ENCODE measurements around the gene ZMIZ1. TPM values are rescaled to one million over a fixed set of nuclear protein-coding genes. Genes with fewer than 3 reads are reported as not detected.

The ZMIZ1 gene
- total RNA-seq, 1 experiment from 2014 or later: 34.2 TPM

DNA sequence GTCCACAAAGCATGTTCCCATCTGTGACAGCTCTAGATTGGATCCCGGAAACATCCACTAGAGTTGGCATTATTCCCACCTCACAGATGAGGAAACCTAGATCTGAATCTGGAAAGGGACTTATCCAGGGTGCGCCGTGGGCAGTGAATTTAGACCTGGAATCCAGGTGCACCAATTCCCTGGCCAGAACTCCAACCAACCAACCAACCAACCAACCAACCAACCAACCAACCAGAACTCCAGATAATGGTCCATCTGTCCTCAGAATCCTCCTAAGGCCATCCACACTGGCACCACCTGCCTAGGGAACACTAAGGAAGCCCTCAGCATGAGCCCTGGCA is 42.0 kb upstream of the ZMIZ1 start:
- TF ChIP-seq CTCF (IDR thresholded peaks at IDR 0.05): no peak
- no peak for TF ChIP-seq TCF7L2 (IDR thresholded peaks at IDR 0.05; ENCODE audit: low read depth, low read length)
- TF ChIP-seq REST (IDR thresholded peaks at IDR 0.05; ENCODE audit: insufficient read depth in 1 of 2, low read depth in 2 of 2, low read length in 1 of 2): no peak
- TF ChIP-seq SIN3A (IDR thresholded peaks at IDR 0.05; ENCODE audit: borderline replicate concordance, insufficient read depth, low read depth, low read length): no peak
- TF ChIP-seq POLR2AphosphoS5 (IDR thresholded peaks at IDR 0.05; ENCODE audit: low read depth, low read length): no peak
- intact Hi-C loops (cut with micrococcal nuclease; ENCODE audit: unreplicated experiment): no loop called here
- no peak overlapping the region for H3K27ac ChIP-seq (ENCODE audit: low read length)

DNA sequence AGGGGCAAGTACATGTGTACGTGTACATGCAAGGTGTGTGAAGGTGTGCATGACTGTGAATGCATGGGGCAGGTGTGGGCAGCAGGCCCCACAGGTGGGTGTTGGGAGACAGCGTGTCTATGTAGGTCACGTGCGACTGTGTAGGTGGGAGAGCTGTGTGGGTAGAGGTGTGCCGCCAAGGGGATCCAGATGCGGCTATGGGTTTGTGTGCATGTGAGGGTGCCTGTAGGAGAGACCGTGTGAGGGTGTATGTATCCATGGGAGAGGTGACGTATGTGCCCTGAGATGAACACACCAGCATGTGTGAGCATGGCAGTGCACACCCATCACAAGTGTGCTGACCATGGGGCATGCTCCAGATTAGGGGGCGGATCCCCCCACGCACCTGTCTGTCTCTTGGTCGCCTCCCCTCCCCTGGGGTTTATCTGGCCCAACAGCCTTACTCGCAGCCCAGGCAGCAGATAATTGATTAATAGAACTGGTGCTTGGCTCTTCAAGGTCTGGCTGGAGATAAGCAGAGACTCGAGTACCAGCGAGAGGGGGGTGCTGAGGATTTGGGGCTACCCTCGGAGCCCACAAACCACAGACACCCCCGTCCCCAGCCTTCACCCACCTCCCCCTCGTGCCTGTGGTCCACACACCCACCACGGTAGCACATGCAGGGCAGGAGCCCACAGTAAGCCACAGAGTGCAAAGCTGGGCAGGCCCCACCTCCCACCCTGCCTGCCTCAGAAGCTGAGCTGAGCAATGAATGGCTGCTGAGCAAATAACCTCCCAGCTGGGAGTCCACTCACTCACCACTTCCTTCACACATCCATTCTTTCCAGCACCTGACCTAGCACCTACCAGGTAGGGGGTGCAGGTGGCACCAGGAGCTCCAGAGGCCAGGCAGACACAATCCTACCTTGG is 41.4 kb upstream of the ZMIZ1 start:
- Histone ChIP-seq H3K27ac (ENCODE audit: low read length) (no peak overlapping the region), H3K4me1 (ENCODE audit: control insufficient read depth, insufficient read depth, low read length) (no peaks in the 10 kb centered on the region), H3K36me3 (ENCODE audit: control insufficient read depth, insufficient read depth, low read length) (no peaks in the 10 kb centered on the region), H3K27me3 (ENCODE audit: control insufficient read depth, insufficient read depth, low read length) (no peaks in the 10 kb centered on the region), H3K4me3 (ENCODE audit: low read depth in 2 of 2, low read length in 2 of 2) (no peak overlapping the region), H3K9me3 (ENCODE audit: control insufficient read depth, insufficient read depth, low read depth, low read length) (no peaks in the 10 kb centered on the region)
- BruUV-seq (replicated peaks): no TSS peak
- TF ChIP-seq CTCF (IDR thresholded peaks at IDR 0.05) (no peak), SIN3A (IDR thresholded peaks at IDR 0.05; ENCODE audit: borderline replicate concordance, insufficient read depth, low read depth, low read length) (no peak), TCF7L2 (IDR thresholded peaks at IDR 0.05; ENCODE audit: low read depth, low read length) (no peak), REST (IDR thresholded peaks at IDR 0.05; ENCODE audit: insufficient read depth in 1 of 2, low read depth in 2 of 2, low read length in 1 of 2) (no peak), POLR2AphosphoS5 (IDR thresholded peaks at IDR 0.05; ENCODE audit: low read depth, low read length) (no peak)
- intact Hi-C loops (cut with micrococcal nuclease; ENCODE audit: unreplicated experiment) (no loop called here), in situ Hi-C loops (cut with HindIII; ENCODE audit: low pct_unique_long_range_greater_than_20kb, low sequenced_read_pairs) (no loop called here)
- POLR2A ChIA-PET: interaction anchor here (0.6 kb wide), 1 partner anchor 12 kb away, joined by 3 read pairs; no protein-coding TSS in a partner anchor
- ATAC-seq: no peak
- CTCF ChIA-PET: no interaction called here
- DNase-seq (ENCODE audit: low read depth, low spot score): no peak

More for the DNA sequence above, 42.0 kb upstream of the ZMIZ1 start:
- Histone ChIP-seq H3K9me3 (ENCODE audit: control insufficient read depth, insufficient read depth, low read depth, low read length) (no peaks in the 10 kb centered on the region), H3K4me3 (ENCODE audit: low read depth in 2 of 2, low read length in 2 of 2) (no peak overlapping the region), H3K4me1 (ENCODE audit: control insufficient read depth, insufficient read depth, low read length) (no peaks in the 10 kb centered on the region), H3K27me3 (ENCODE audit: control insufficient read depth, insufficient read depth, low read length) (no peaks in the 10 kb centered on the region), H3K36me3 (ENCODE audit: control insufficient read depth, insufficient read depth, low read length) (no peaks in the 10 kb centered on the region)
- DNase-seq (ENCODE audit: low read depth, low spot score) (no peak), ATAC-seq (no peak)
- POLR2A ChIA-PET: interaction anchor here (0.6 kb wide), 1 partner anchor 12 kb away, joined by 3 read pairs; no protein-coding TSS in a partner anchor
- in situ Hi-C loops (cut with HindIII; ENCODE audit: low pct_unique_long_range_greater_than_20kb, low sequenced_read_pairs): no loop called here
- CTCF ChIA-PET: no interaction called here
- no TSS peak for BruUV-seq (replicated peaks)
